Endothelial cell of umbilical vein (primary cell): Measurements from ENCODE around the gene ADRM1. TPM values are rescaled to one million over a fixed set of nuclear protein-coding genes. Genes with fewer than 3 reads are reported as not detected.

Source experiments
- BruUV-seq: library from RNA; stranded (reverse); fragments of 400-500 nt; replicated peaks from 2 replicates; lab custom pipeline; 2021; lab: Mats Ljungman, UMichigan
- CTCF ChIA-PET: fragments of 300-600, 350-600 bp; sonication (Branson Sonifier 250); formaldehyde crosslinking; loops from one replicate; lab custom pipeline; 2021; ENCODE audit warnings: antibody characterized with exemption, inconsistent platforms; lab: Charles Lee
- POLR2A ChIA-PET: fragments of 300-600, 350-600 bp; sonication (Branson Sonifier 250); formaldehyde crosslinking; loops from one replicate; lab custom pipeline; 2021; ENCODE audit warnings: antibody characterized with exemption, inconsistent platforms; lab: Charles Lee
- DNase-seq: peaks from one replicate; pipeline ENCODE4 v3.0.0-alpha.2; 2011; ENCODE audit warnings: low read depth, low spot score
- FAIRE-seq: peaks from 2 replicates; lab custom pipeline; 2011; peaks lifted over from hg19 to GRCh38; lab: Jason Lieb, UNC
- H2AFZ ChIP-seq: 2 replicates; pipeline ENCODE4 v1.6.0; 2012; ENCODE audit warnings: low read depth, low read length, control low read depth, inconsistent platforms
- H3K27ac ChIP-seq: 2 replicates; pipeline ENCODE4 v1.5.1; 2011; ENCODE audit warnings: low read depth, mild to moderate bottlenecking, control low read depth, low read length, moderate library complexity; ENCODE audit not compliant: insufficient read depth
- H3K27me3 ChIP-seq, 2 experiments: 2 replicates each; pipeline versions ENCODE4 v1.6.0 to v1.6.1; 2011; ENCODE audit warnings: low read length in 2 of 2, mixed read lengths in 1 of 2; ENCODE audit not compliant: control insufficient read depth in 2 of 2, insufficient read depth in 2 of 2
- H3K36me3 ChIP-seq, 2 experiments: 2 replicates in 1 of 2; 3 replicates in 1 of 2; pipeline ENCODE4 v1.5.1; 2011; ENCODE audit warnings: low read length in 2 of 2, mild to moderate bottlenecking in 1 of 2, moderate library complexity in 1 of 2; ENCODE audit not compliant: control insufficient read depth in 2 of 2, insufficient read depth in 2 of 2; ENCODE audit errors: extremely low read depth in 1 of 2
- H3K4me1 ChIP-seq: 3 replicates; pipeline ENCODE4 v1.5.1; 2011; ENCODE audit warnings: mild to moderate bottlenecking, low read length; ENCODE audit not compliant: control insufficient read depth, insufficient read depth; ENCODE audit errors: extremely low read depth
- H3K4me2 ChIP-seq: 2 replicates; pipeline ENCODE4 v1.6.1; 2011; ENCODE audit warnings: low read length, control low read depth, mixed read lengths; ENCODE audit not compliant: insufficient read depth
- H3K4me3 ChIP-seq, 3 experiments: fragments of 200-600 bp in 1 of 3; sonication (generic), shearing (Covaris generic) in 1 of 3; replicated peaks in 1 of 3; 2 replicates each; pipeline ENCODE4 v1.5.1; 2011 to 2016; ENCODE audit warnings: control low read depth in 3 of 3, low read length in 3 of 3, mild to moderate bottlenecking in 2 of 3, inconsistent platforms in 1 of 3, low read depth in 1 of 3, moderate library complexity in 1 of 3; ENCODE audit not compliant: insufficient read depth in 1 of 3
- H3K79me2 ChIP-seq: 2 replicates; pipeline ENCODE4 v1.6.0; 2012; ENCODE audit warnings: low read length, inconsistent platforms; ENCODE audit not compliant: control insufficient read depth, insufficient read depth
- H3K9ac ChIP-seq: replicated peaks from 2 replicates; pipeline ENCODE3; 2011; ENCODE audit warnings: low read length, control low read depth; ENCODE audit not compliant: insufficient read depth; ENCODE audit errors: extremely low read depth
- H3K9me1 ChIP-seq: replicated peaks from 3 replicates; pipeline ENCODE4 v1.6.0; 2011; ENCODE audit warnings: mild to moderate bottlenecking, low read length; ENCODE audit not compliant: control insufficient read depth, insufficient read depth; ENCODE audit errors: extremely low read depth
- H3K9me3 ChIP-seq: replicated peaks from 2 replicates; pipeline ENCODE4 v1.5.1; 2012; ENCODE audit warnings: low read length, inconsistent platforms; ENCODE audit not compliant: control insufficient read depth, insufficient read depth
- H4K20me1 ChIP-seq: replicated peaks from 2 replicates; pipeline ENCODE3; 2011; ENCODE audit warnings: mild to moderate bottlenecking, low read length; ENCODE audit not compliant: control insufficient read depth, insufficient read depth; ENCODE audit errors: extremely low read depth
- EZH2 ChIP-seq: IDR thresholded peaks from 2 replicates; pipeline ENCODE4 v1.6.1; 2012; ENCODE audit warnings: borderline replicate concordance, low read depth, mild to moderate bottlenecking, moderate library complexity, low read length, inconsistent platforms; ENCODE audit not compliant: severe bottlenecking
- FOS ChIP-seq: IDR thresholded peaks from 2 replicates; pipeline ENCODE4 v1.6.1; 2011; ENCODE audit warnings: mild to moderate bottlenecking, low read length, moderate library complexity, borderline replicate concordance; ENCODE audit not compliant: insufficient read depth
- GATA2 ChIP-seq: IDR thresholded peaks from 2 replicates; pipeline ENCODE4 v1.7.0; 2011; ENCODE audit warnings: low read depth, mild to moderate bottlenecking, moderate library complexity, mixed read lengths, low read length; ENCODE audit not compliant: insufficient read length, insufficient read depth
- JUN ChIP-seq: IDR thresholded peaks from 2 replicates; pipeline ENCODE4 v1.6.1; 2011; ENCODE audit warnings: borderline replicate concordance, low read depth; ENCODE audit not compliant: insufficient read length, insufficient read depth
- MYC ChIP-seq: IDR thresholded peaks from one replicate; pipeline ENCODE4 v1.6.1; 2011; ENCODE audit warnings: mild to moderate bottlenecking, low read depth, low read length
- POLR2A ChIP-seq: IDR thresholded peaks from 2 replicates; pipeline ENCODE4 v1.6.1; 2012; ENCODE audit warnings: low read depth, mild to moderate bottlenecking, control low read depth, low read length
- POLR2AphosphoS5 ChIP-seq: IDR thresholded peaks from 2 replicates; pipeline ENCODE4 v1.6.1; 2012; ENCODE audit warnings: low read depth, mild to moderate bottlenecking, control low read depth, low read length, moderate library complexity; ENCODE audit not compliant: insufficient read depth
- dilution Hi-C: fragments of 300-500 bp; cut with MboI; formaldehyde crosslinking; loops from one replicate; pipeline ENCODE4 v1.15.0; 2019; ENCODE audit warnings: low sequenced_read_pairs; ENCODE audit not compliant: extremely low pct_ligation_motif_present
- intact Hi-C: fragments of 100-400 bp; cut with micrococcal nuclease; formaldehyde crosslinking; loops from one replicate; pipeline ENCODE4 v1.10.0; 2022
- polyA plus RNA-seq, 4 experiments: library from polyadenylated mRNA; depleted of rRNA in 3 of 4; stranded (reverse) in 3 of 4; unstranded in 1 of 4; fragments of >200 nt; gene quantifications; 2 replicates each; pipeline versions ENCODE4 v1.2.1 to v1.2.3, GENCODE V29; 2011 to 2012; ENCODE audit warnings: missing spikeins in 1 of 4
- total RNA-seq: library from RNA; stranded (reverse); gene quantifications from 2 replicates; pipeline ENCODE4 v1.2.3, GENCODE V29; 2021
- TF ChIP-seq, protein P1 (sequence below): IDR thresholded peaks from 2 replicates; pipeline ENCODE4 v1.6.1; 2011; ENCODE audit not compliant: insufficient read depth, insufficient read length
- TF ChIP-seq, protein P2 (sequence below), 2 donors: IDR thresholded peaks; 1 replicate in 1 of 2; 2 replicates in 1 of 2; pipeline ENCODE4 v1.5.1; 2011; ENCODE audit warnings: low read length in 2 of 2, mild to moderate bottlenecking in 2 of 2, moderate library complexity in 2 of 2, control low read depth in 1 of 2, inconsistent platforms in 1 of 2, low read depth in 1 of 2; ENCODE audit not compliant: insufficient read depth in 1 of 2; ENCODE audit errors: extremely low read depth in 1 of 2

The ADRM1 gene
- total and polyA plus RNA-seq, 2 donors (not counting 3 experiments of a cell fraction or from before 2014, with no cell fraction given): 154 to 179 TPM

DNA sequence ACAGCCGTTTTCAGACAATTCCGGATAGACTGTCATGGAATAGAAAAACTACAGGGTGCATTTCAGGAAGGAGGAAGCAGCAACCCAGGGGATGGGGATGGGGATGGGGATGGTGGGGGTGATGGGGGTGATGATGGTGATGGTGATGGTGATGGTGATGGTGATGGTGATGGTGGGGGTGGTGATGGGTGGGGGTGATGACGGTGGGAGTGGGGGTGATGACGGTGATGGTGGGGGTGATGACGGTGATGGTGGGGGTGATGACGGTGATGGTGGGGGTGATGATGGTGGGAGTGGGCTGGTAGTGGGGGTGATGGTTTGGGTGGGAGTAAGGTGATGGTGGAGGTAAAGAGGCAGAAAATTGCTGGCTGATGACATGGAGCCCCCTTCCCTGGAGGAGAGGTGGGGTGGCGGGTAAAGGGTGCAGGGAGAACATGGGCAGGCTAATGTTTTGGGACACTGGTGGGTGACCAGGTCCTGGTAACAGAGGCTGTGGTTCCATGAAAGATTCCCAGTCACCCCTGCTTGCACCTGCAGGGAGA is 46.8 kb downstream of the ADRM1 start:
- FAIRE-seq (no peak), DNase-seq (no peak)
- H3K27me3 ChIP-seq: no peaks in the 10 kb centered on the region
- no peak for TF ChIP-seq GATA2
- TF ChIP-seq, protein P1, sequence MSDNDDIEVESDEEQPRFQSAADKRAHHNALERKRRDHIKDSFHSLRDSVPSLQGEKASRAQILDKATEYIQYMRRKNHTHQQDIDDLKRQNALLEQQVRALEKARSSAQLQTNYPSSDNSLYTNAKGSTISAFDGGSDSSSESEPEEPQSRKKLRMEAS: no peak
- TF ChIP-seq JUN: no peak
- TF ChIP-seq MYC: no peak
- TF ChIP-seq EZH2: no peak
- no peak for TF ChIP-seq POLR2A
- ChIA-PET CTCF (interaction anchor here (0.7 to 2.1 kb wide), 5 partner anchors 15 to 33 kb away, joined by 4 to 14 read pairs (median 12); partner anchors contain the start of gene LAMA5), POLR2A (interaction anchor here (0.6 kb wide), 1 partner anchor 30 kb away, joined by 10 read pairs; no protein-coding TSS in a partner anchor)
- H3K4me3 ChIP-seq: no peak overlapping the region
- H3K79me2 ChIP-seq: peaks cover 26% of the 10 kb centered on the region
- H3K9me1 ChIP-seq: no peaks in the 10 kb centered on the region
- no peak overlapping the region for H3K27ac ChIP-seq
- H4K20me1 ChIP-seq: no peaks in the 10 kb centered on the region
- BruUV-seq: no TSS peak
- no peak overlapping the region for H2AFZ ChIP-seq
- H3K4me2 ChIP-seq: no peak overlapping the region
- H3K9me3 ChIP-seq: no peaks in the 10 kb centered on the region
- intact Hi-C loops: no loop called here
- H3K36me3 ChIP-seq: peaks cover 7 to 33% of the 10 kb centered on the region in 2 experiments
- dilution Hi-C loops: no loop called here
- H3K9ac ChIP-seq: no peak overlapping the region
- H3K4me1 ChIP-seq: no peaks in the 10 kb centered on the region

DNA sequence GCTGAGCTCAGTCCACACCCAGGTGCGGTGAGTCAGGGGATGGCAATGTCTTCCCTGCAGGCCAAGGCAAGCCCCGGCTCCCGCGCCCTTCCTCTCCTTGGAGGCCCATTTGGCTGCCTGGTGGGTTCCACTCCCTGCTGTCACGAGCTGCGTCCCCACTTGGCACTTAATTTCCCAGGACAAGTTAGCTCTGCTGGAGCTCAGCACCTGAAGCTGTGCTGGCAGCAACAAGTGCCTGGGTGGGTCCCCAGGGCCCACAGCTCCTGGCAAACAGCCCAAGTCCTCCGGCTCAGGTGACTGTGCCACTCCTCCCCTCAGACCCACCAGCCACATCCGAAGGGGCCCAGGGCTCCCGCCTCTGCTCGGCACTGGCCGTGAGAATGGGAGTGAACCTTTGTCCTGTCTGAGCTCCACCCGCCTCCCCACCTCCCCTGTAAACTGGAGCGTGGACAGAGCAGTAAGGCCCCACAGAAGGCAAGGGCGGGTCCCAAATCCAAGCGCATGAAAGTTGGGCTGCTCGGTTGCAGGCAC is 47.4 kb downstream of the ADRM1 start:
- no TSS peak for BruUV-seq
- Histone ChIP-seq H2AFZ (no peak overlapping the region), H3K36me3 (peaks cover 7 to 33% of the 10 kb centered on the region in 2 experiments), H3K79me2 (peaks cover 31% of the 10 kb centered on the region), H3K4me1 (peaks cover 1% of the 10 kb centered on the region), H3K4me2 (no peak overlapping the region), H4K20me1 (no peaks in the 10 kb centered on the region), H3K27ac (peak overlapping the region; percentile 3), H3K27me3 (no peaks in the 10 kb centered on the region), H3K9me3 (no peaks in the 10 kb centered on the region), H3K9ac (no peak overlapping the region), H3K9me1 (no peaks in the 10 kb centered on the region), H3K4me3 (no peak overlapping the region)
- no peak for DNase-seq
- TF ChIP-seq, protein P2, sequence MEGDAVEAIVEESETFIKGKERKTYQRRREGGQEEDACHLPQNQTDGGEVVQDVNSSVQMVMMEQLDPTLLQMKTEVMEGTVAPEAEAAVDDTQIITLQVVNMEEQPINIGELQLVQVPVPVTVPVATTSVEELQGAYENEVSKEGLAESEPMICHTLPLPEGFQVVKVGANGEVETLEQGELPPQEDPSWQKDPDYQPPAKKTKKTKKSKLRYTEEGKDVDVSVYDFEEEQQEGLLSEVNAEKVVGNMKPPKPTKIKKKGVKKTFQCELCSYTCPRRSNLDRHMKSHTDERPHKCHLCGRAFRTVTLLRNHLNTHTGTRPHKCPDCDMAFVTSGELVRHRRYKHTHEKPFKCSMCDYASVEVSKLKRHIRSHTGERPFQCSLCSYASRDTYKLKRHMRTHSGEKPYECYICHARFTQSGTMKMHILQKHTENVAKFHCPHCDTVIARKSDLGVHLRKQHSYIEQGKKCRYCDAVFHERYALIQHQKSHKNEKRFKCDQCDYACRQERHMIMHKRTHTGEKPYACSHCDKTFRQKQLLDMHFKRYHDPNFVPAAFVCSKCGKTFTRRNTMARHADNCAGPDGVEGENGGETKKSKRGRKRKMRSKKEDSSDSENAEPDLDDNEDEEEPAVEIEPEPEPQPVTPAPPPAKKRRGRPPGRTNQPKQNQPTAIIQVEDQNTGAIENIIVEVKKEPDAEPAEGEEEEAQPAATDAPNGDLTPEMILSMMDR (IDR thresholded peaks at IDR 0.05; ENCODE audit: extremely low read depth in 1 of 2, insufficient read depth in 1 of 2, low read depth in 1 of 2, low read length in 2 of 2): no peak
- TF ChIP-seq, protein P1: no peak
- no peak for TF ChIP-seq FOS
- TF ChIP-seq POLR2AphosphoS5: no peak
- TF ChIP-seq MYC: no peak
- no peak for TF ChIP-seq POLR2A
- TF ChIP-seq EZH2: no peak
- no peak for TF ChIP-seq JUN
- no peak for TF ChIP-seq GATA2
- no peak for FAIRE-seq
- ChIA-PET POLR2A (no interaction called here), CTCF (interaction anchor here (1.2 to 2.1 kb wide), 4 partner anchors 14 to 32 kb away, joined by 4 to 14 read pairs (median 12); partner anchors contain the start of gene LAMA5)
- intact Hi-C loops (no loop called here), dilution Hi-C loops (no loop called here)
